Lower leg skin (tissue), 3 donors: ENCODE data around the gene PRDM10.

Experiments used
- CTCF ChIP-seq, 3 donors: fragments of 450-650 bp; IDR thresholded peaks; one replicate each; pipeline ENCODE4 v1.5.1; 2016; ENCODE audit warnings: antibody characterized with exemption in 3 of 3, mild to moderate bottlenecking in 3 of 3, moderate library complexity in 2 of 3
- POLR2A ChIP-seq, 2 donors: fragments of 450-650 bp; IDR thresholded peaks; one replicate each; pipeline ENCODE4 v1.6.1; 2016 to 2017; ENCODE audit warnings: antibody characterized with exemption in 2 of 2, mild to moderate bottlenecking in 1 of 2, moderate library complexity in 1 of 2

- TF ChIP-seq CTCF (IDR thresholded peaks at IDR 0.05) (no peak), POLR2A (IDR thresholded peaks at IDR 0.05) (no peak)
Observed at GRCh38 chr11:129911298-129911697, 91.3 kb downstream of the PRDM10 start.
